Brain microvascular endothelial cell (primary cell): ENCODE results near the gene TCFL5.

Experiments
- DNase-seq: peaks from one replicate; pipeline ENCODE4 v3.0.0-alpha.2; 2020
- H3K27ac ChIP-seq: fragments of 250-450 bp; sonication (Bioruptor Pico); 2 replicates; pipeline ENCODE4 v1.5.1; 2020; ENCODE audit warnings: mild to moderate bottlenecking, moderate library complexity
- H3K27me3 ChIP-seq: fragments of 250-450 bp; sonication (Bioruptor Pico); replicated peaks from 2 replicates; pipeline ENCODE4 v1.5.1; 2020; ENCODE audit warnings: mild to moderate bottlenecking
- H3K36me3 ChIP-seq: fragments of 250-450 bp; sonication (Bioruptor Pico); replicated peaks from 2 replicates; pipeline ENCODE4 v1.5.1; 2020; ENCODE audit warnings: mild to moderate bottlenecking
- H3K4me3 ChIP-seq: 2 replicates; pipeline ENCODE4 v1.5.1; 2011; ENCODE audit warnings: low read depth, mild to moderate bottlenecking, control low read depth, low read length, moderate library complexity
- in situ Hi-C: cut with HindIII; loops from 2 replicates; pipeline ENCODE4 v1.10.0; 2017; ENCODE audit warnings: low sequenced_read_pairs, low pct_ligation_motif_present
- TF ChIP-seq, protein P1 (sequence below): IDR thresholded peaks from 2 replicates; pipeline ENCODE4 v1.5.1; 2011; ENCODE audit warnings: low read depth, mild to moderate bottlenecking, moderate library complexity, low read length, control low read depth, inconsistent platforms; ENCODE audit errors: missing control alignments

The TCFL5 gene

DNA sequence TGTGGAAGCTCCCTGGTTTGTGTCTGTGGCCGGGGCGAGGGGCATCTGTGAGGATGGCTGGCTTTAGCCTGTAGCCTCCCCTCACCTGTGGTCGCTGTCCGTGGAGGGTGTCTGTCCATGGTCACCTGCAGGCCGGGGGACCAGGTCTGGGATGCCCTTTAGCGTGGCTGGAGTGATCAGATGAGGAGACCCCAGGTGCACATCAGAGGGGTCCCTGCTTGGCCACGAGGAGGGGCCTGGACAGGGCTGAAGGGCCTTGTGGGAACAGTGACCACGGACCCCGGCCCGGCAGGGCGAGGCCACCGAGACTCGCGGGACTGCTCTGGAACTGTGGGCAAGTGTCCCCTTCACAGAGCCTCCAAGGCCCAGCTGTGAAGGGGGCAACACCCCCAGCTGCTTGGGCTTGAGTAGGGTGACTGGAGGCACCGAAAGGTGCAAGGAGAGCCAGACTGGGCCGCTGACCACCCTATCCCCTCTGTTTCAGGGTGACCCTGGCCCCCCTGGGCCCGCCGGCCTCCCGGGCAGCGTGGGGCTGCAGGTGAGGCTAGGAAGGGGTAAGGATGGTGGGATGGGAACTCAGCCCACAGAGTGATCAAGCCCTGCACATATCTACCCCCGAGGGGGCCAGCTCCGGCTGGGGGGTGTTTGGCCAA lies 36.2 kb downstream of the TCFL5 start:
- TF ChIP-seq, protein P1, sequence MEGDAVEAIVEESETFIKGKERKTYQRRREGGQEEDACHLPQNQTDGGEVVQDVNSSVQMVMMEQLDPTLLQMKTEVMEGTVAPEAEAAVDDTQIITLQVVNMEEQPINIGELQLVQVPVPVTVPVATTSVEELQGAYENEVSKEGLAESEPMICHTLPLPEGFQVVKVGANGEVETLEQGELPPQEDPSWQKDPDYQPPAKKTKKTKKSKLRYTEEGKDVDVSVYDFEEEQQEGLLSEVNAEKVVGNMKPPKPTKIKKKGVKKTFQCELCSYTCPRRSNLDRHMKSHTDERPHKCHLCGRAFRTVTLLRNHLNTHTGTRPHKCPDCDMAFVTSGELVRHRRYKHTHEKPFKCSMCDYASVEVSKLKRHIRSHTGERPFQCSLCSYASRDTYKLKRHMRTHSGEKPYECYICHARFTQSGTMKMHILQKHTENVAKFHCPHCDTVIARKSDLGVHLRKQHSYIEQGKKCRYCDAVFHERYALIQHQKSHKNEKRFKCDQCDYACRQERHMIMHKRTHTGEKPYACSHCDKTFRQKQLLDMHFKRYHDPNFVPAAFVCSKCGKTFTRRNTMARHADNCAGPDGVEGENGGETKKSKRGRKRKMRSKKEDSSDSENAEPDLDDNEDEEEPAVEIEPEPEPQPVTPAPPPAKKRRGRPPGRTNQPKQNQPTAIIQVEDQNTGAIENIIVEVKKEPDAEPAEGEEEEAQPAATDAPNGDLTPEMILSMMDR: no peak
- H3K36me3 ChIP-seq: no peaks in the 10 kb centered on the region
- in situ Hi-C loops: no loop called here
- H3K27me3 ChIP-seq: no peaks in the 10 kb centered on the region
- H3K27ac ChIP-seq: no peak overlapping the region
- no peak overlapping the region for H3K4me3 ChIP-seq
- no peak for DNase-seq

DNA sequence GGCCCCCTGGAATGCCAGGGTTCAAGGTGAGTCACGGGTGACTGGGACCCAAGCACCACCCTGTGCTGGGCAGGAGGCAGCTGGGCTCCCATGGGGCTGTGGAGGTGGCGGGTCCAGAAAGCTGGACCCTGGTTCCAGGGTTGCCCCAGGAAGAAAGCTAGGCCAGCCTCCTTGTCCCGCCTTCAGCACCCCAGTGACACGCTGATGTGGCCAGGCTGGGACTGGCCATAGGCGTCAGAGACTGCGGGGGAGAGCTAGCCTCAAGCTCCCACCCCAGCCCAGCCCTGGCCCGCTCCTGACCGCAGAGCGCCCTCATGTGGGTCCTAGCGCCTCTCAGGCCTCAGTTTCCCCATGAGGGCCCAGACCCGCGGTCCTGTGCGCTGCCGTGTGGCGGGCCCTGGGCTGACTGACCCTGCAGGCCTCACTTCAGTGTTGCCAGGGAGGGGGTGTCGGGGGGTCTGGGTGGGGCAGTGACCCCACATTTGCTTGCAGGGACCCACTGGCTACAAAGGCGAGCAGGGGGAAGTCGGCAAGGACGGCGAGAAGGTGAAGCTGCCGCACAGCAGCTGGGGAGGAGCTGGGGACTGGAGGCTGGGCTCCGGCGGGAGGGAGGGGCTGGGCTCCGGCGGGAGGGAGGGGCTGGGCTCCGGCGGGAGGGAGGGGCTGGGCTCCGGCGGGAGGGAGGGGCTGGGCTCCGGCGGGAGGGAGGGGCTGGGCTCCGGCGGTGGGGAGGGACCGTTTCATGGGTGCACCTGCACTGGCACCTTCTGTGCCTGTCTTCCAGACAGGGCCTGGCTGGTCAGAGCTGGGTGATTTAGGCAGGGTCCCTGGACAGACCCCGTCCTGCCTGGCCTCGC lies 36.9 kb downstream of the TCFL5 start:
- DNase-seq: no peak
- in situ Hi-C loops: no loop called here
- Histone ChIP-seq H3K4me3 (no peak overlapping the region), H3K27me3 (no peaks in the 10 kb centered on the region), H3K36me3 (no peaks in the 10 kb centered on the region), H3K27ac (no peak overlapping the region)
- TF ChIP-seq, protein P1: no peak

DNA sequence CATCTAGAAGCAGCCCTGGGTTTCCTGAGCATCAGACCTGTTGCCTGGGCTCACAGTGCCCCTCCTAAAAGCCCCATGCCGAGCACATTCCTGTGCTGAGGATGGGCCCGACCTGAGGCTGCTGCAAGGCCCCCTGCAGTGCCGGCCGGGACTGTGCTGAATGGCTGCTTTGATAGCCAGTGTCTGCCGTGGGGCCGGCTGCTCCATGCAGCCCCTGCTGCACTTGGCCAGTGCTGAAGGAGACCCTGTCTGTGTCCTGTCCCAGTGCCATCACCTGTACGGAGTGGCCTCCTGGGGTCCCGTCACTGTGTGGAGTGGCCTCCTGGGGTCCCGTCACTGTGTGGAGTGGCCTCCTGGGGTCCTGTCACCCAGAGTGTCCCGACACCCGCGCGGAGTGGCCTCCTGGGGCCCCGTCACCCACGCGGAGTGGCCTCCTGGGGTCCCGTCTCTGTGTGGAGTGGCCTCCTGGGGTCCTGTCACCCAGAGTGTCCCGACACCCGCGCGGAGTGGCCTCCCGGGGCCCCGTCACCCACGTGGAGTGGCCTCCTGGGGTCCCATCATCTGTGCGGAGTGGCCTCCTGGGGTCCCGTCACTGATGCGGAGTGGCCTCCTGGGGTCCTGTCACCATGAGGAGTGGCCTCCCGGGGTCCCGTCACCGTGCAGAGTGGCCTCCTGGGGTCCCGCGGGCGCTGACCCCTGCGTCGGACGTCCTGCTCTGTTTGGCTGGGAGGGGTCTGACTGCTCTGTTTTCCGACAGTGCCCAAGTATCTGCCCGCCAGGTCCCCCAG lies 37.7 kb downstream of the TCFL5 start:
- H3K27ac ChIP-seq: no peak overlapping the region
- DNase-seq: no peak
- no peaks in the 10 kb centered on the region for H3K36me3 ChIP-seq
- no peak overlapping the region for H3K4me3 ChIP-seq
- in situ Hi-C loops: no loop called here
- H3K27me3 ChIP-seq: no peaks in the 10 kb centered on the region
- TF ChIP-seq, protein P1: no peak

DNA sequence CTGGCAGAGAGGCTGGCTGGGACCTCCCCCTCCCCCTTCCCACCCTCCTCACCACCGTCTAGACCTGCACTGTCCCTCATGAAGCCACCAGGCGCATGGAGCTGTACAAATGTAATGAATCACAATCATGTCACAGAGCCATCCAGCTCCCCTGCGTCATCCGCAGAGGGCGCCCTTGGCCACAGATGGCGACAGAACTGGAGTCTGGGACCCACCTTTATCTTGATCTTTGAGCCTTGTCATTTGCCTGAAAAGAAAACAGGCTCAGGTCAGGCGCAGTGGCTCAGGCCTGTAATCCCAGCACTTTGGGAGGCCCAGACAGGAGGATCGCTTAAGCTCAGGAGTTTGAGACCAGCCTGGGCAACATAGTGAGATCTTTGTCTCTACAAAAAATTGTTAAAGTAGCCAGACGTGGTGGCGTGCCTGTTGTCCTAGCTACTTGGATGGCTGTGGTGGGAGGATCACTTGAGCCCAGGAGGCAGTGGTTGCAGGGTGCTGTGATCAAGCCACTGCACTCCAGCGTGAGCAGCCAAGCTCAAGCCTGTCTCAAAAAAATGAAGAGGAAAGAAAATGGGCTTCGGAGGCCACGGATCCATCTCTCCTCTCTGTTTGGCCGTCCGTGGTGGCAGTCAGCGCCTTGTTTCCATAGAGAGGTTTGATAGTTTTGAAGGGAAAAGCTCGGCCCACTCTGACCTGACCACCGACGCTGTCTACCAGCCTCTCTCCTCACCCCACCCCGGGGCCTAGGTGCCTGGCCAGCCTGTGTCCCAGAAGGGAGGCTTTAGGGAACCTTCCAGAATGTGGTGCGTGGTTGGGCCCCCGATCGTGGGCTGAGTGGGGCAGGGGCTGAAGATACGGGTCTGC lies 38.6 kb downstream of the TCFL5 start:
- in situ Hi-C loops: no loop called here
- H3K36me3 ChIP-seq: no peaks in the 10 kb centered on the region
- no peak overlapping the region for H3K27ac ChIP-seq
- TF ChIP-seq, protein P1: peak; percentile 52
- DNase-seq: no peak
- no peaks in the 10 kb centered on the region for H3K27me3 ChIP-seq
- no peak overlapping the region for H3K4me3 ChIP-seq

DNA sequence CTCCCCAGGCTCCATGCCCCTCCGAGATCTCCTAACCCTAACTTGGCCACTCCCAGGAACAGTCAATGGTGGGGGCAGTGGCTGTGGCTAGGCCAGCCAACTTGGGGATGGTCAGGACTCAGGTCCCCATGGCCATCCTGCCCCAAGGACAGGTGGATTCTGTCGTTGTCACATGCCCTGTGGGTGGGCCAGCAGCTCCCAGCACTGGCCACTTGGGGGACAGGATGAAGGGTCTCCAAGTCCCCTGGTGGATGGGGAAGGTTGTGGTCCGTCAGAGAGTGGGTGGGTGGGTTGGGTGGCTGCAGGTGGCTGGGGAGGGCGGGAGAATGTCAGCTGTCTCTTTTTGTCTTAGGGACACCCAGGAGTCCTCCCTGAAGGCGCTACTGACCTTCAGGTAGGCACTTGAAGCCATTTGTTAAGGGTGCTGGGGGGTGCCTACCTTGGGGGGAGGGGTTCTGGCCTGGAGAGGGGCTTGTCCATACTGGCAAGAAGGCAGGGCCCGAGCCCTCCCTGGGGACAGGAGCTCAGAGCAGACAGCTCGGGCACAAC lies 39.3 kb downstream of the TCFL5 start:
- no peaks in the 10 kb centered on the region for H3K36me3 ChIP-seq
- no peak for DNase-seq
- no peak overlapping the region for H3K4me3 ChIP-seq
- TF ChIP-seq, protein P1: no peak
- in situ Hi-C loops: no loop called here
- H3K27me3 ChIP-seq: peaks cover 5% of the 10 kb centered on the region
- H3K27ac ChIP-seq: no peak overlapping the region
